Kidney (tissue), 14 donors: ENCODE measurements around the gene LRFN4. TPM values are rescaled to one million over a fixed set of nuclear protein-coding genes. Genes with fewer than 3 reads are reported as not detected.

Source experiments
- DNase-seq, 5 donors: peaks; one replicate each; pipeline ENCODE4 v3.0.0-alpha.2; 2013 to 2020
- FAIRE-seq: peaks from 2 replicates; lab custom pipeline; 2012; peaks lifted over from hg19 to GRCh38; lab: Jason Lieb, UNC
- H3K27ac ChIP-seq, 2 donors: one replicate each; pipeline ENCODE4 v1.7.0; 2013; ENCODE audit warnings: low read depth in 2 of 2, low read length in 2 of 2, inconsistent platforms in 1 of 2
- H3K27me3 ChIP-seq: one replicate; pipeline ENCODE4 v1.7.1; 2013; ENCODE audit warnings: low read length, inconsistent platforms; ENCODE audit not compliant: control insufficient read depth, insufficient read depth
- H3K36me3 ChIP-seq, 3 donors: one replicate each; pipeline versions ENCODE4 v1.7.0 to v1.7.1; 2013; ENCODE audit warnings: low read length in 3 of 3, control low read depth in 1 of 3, inconsistent platforms in 1 of 3; ENCODE audit not compliant: insufficient read depth in 3 of 3, control insufficient read depth in 2 of 3
- H3K4me1 ChIP-seq, 3 donors: one replicate each; pipeline versions ENCODE4 v1.7.0 to v1.7.1; 2013; ENCODE audit warnings: low read length in 3 of 3, inconsistent platforms in 1 of 3, low read depth in 1 of 3; ENCODE audit not compliant: control insufficient read depth in 2 of 3, insufficient read depth in 2 of 3
- H3K4me3 ChIP-seq, 3 donors: one replicate each; pipeline versions ENCODE4 v1.7.0 to v1.8.1; 2013; ENCODE audit warnings: low read length in 3 of 3, control low read depth in 1 of 3, inconsistent platforms in 1 of 3
- H3K9ac ChIP-seq, 3 donors: one replicate each; pipeline versions ENCODE4 v1.7.0 to v1.7.1; 2013; ENCODE audit warnings: low read length in 3 of 3, control low read depth in 1 of 3, inconsistent platforms in 1 of 3
- H3K9me3 ChIP-seq, 3 donors: one replicate each; pipeline versions ENCODE4 v1.7.0 to v1.7.1; 2013; ENCODE audit warnings: low read length in 3 of 3, control low read depth in 1 of 3, inconsistent platforms in 1 of 3; ENCODE audit not compliant: control insufficient read depth in 2 of 3, insufficient read depth in 1 of 3
- intact Hi-C: fragments of 100-400 bp; cut with DNase I; formaldehyde crosslinking; loops from one replicate; pipeline ENCODE4 v1.11.1; 2022
- polyA plus RNA-seq: library from polyadenylated mRNA; stranded (reverse); fragments of 350-450 nt; fragmentation: Illumina TruSeq; extraction: RNeasy Lipid Tissue Mini Kit (QIAGEN cat#74804); gene quantifications from one replicate; pipeline ENCODE4 v1.2.3, GENCODE V29; 2014; ENCODE audit warnings: low read depth, low replicate concordance; ENCODE audit not compliant: insufficient read depth
- total RNA-seq: library from RNA; stranded (reverse); fragmentation: NEBNext Ultra II Directional; extraction: Animal tissue kit (Norgen Biotek cat#: 25700); gene quantifications from one replicate; pipeline ENCODE4 v1.2.1, GENCODE V29; 2021
- TF ChIP-seq, protein P1 (sequence below): IDR thresholded peaks from 3 replicates; pipeline ENCODE4 v1.5.1; 2012; ENCODE audit warnings: mild to moderate bottlenecking, moderate library complexity, borderline replicate concordance; ENCODE audit not compliant: insufficient read depth; ENCODE audit errors: extremely low read depth
- donor health status: control.
- donor health status: control.
- donor health status: control.
- donor health status: control.
- donor health status: control.
- donor health status: DM: yes; HTN: yes; CAD: no.
- donor health status: Normal renal cell carcinoma (clear cell type).

The LRFN4 gene
- total and polyA plus RNA-seq, 2 donors from 2014 or later: 6.8 to 22.3 TPM

DNA sequence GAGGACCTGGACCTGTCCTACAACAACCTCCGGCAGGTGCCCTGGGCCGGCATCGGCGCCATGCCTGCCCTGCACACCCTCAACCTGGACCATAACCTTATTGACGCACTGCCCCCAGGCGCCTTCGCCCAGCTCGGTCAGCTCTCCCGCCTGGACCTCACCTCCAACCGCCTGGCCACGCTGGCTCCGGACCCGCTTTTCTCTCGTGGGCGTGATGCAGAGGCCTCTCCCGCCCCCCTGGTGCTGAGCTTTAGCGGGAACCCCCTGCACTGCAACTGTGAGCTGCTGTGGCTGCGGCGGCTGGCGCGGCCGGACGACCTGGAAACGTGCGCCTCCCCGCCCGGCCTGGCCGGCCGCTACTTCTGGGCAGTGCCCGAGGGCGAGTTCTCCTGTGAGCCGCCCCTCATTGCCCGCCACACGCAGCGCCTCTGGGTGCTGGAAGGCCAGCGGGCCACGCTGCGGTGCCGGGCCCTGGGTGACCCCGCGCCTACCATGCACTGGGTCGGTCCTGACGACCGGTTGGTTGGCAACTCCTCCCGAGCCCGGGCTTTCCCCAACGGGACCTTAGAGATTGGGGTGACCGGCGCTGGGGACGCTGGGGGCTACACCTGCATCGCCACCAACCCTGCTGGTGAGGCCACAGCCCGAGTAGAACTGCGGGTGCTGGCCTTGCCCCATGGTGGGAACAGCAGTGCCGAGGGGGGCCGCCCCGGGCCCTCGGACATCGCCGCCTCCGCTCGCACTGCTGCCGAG lies 1.5 kb downstream of the LRFN4 start:
- TF ChIP-seq, protein P1, sequence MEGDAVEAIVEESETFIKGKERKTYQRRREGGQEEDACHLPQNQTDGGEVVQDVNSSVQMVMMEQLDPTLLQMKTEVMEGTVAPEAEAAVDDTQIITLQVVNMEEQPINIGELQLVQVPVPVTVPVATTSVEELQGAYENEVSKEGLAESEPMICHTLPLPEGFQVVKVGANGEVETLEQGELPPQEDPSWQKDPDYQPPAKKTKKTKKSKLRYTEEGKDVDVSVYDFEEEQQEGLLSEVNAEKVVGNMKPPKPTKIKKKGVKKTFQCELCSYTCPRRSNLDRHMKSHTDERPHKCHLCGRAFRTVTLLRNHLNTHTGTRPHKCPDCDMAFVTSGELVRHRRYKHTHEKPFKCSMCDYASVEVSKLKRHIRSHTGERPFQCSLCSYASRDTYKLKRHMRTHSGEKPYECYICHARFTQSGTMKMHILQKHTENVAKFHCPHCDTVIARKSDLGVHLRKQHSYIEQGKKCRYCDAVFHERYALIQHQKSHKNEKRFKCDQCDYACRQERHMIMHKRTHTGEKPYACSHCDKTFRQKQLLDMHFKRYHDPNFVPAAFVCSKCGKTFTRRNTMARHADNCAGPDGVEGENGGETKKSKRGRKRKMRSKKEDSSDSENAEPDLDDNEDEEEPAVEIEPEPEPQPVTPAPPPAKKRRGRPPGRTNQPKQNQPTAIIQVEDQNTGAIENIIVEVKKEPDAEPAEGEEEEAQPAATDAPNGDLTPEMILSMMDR: no peak
- intact Hi-C loops: no loop called here
- DNase-seq: peak in 1 of 5 donors; percentile 80
- H3K36me3 ChIP-seq: no peaks in the 10 kb centered on the region
- no peak overlapping the region for H3K27ac ChIP-seq
- peaks cover 0 to 5% (median 0%) of the 10 kb centered on the region in 3 donors for H3K4me1 ChIP-seq
- H3K9ac ChIP-seq: no peak overlapping the region
- no peaks in the 10 kb centered on the region for H3K27me3 ChIP-seq
- FAIRE-seq: no peak
- no peak overlapping the region for H3K4me3 ChIP-seq
- no peaks in the 10 kb centered on the region for H3K9me3 ChIP-seq

DNA sequence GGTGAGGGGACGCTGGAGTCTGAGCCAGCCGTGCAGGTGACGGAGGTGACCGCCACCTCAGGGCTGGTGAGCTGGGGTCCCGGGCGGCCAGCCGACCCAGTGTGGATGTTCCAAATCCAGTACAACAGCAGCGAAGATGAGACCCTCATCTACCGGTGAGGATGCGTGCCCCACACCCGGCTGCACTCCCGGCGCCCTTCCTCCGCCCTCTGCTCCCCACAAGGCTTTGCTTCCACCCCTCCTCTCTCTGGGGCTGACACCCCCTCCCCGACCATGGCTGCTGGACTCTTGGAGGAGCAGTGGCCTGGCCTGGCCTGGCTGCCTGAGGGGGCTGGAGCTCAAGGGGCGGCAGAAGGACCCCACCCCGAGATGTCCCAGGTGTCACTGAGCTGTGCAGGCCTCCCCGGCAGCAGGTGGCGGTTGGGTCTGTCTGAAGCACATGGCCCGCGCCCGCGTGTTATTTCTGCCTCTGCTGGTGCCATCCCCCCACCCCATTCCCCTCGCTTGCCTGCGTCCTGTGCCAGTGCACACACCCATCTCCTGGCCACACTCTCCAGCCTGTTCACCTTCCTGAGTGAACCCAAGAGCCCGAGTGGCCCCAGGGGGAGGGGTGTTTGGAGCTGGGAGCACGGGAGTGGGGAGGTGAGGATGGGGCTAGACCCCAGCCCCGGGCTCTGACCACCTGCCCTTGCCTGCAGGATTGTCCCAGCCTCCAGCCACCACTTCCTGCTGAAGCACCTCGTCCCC lies 2.2 kb downstream of the LRFN4 start:
- H3K4me1 ChIP-seq: peaks cover 0 to 5% (median 0%) of the 10 kb centered on the region in 3 donors
- H3K9me3 ChIP-seq: no peaks in the 10 kb centered on the region
- no peak overlapping the region for H3K27ac ChIP-seq
- TF ChIP-seq, protein P1: no peak
- H3K9ac ChIP-seq: no peak overlapping the region
- intact Hi-C loops: no loop called here
- H3K36me3 ChIP-seq: no peaks in the 10 kb centered on the region
- FAIRE-seq (no peak), DNase-seq (peak in 1 of 5 donors; percentile 76)
- H3K4me3 ChIP-seq: no peak overlapping the region
- H3K27me3 ChIP-seq: no peaks in the 10 kb centered on the region

DNA sequence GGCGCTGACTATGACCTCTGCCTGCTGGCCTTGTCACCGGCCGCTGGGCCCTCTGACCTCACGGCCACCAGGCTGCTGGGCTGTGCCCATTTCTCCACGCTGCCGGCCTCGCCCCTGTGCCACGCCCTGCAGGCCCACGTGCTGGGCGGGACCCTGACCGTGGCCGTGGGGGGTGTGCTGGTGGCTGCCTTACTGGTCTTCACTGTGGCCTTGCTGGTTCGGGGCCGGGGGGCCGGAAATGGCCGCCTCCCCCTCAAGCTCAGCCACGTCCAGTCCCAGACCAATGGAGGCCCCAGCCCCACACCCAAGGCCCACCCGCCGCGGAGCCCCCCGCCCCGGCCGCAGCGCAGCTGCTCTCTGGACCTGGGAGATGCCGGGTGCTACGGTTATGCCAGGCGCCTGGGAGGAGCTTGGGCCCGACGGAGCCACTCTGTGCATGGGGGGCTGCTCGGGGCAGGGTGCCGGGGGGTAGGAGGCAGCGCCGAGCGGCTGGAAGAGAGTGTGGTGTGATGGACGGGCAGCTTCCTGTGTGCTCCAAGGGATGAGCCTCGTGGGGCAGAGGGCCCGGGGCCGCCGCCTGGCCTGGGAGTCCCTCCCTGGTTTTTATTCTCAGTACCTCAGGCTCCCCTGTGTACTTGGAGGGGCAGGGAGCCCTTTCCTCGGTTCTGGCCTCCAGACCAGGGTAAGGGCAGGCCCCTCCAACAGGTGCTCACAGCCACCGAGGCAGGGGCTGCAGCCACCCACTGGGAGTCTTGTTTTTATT lies 3.0 kb downstream of the LRFN4 start:
- peaks cover 0 to 5% (median 0%) of the 10 kb centered on the region in 3 donors for H3K4me1 ChIP-seq
- DNase-seq: peak in 1 of 5 donors; percentile 78

More for the DNA sequence above, 3.0 kb downstream of the LRFN4 start:
- FAIRE-seq: no peak
- no peaks in the 10 kb centered on the region for H3K9me3 ChIP-seq
- TF ChIP-seq, protein P1: no peak
- H3K27ac ChIP-seq: no peak overlapping the region
- H3K9ac ChIP-seq: no peak overlapping the region
- intact Hi-C loops: no loop called here
- no peaks in the 10 kb centered on the region for H3K36me3 ChIP-seq
- no peak overlapping the region for H3K4me3 ChIP-seq
- H3K27me3 ChIP-seq: no peaks in the 10 kb centered on the region
